HepG2 (cell line): Measurements from ENCODE around the gene POP7. TPM values are rescaled to one million over a fixed set of nuclear protein-coding genes. Genes with fewer than 3 reads are reported as not detected.

ENCODE experiments used
- ATAC-seq: fragments of 200-7000 bp; cut with Tn5 transposase; 3 replicates; pipeline ENCODE4 v1.9.1; 2020; ENCODE audit warnings: mild to moderate bottlenecking, moderate library complexity
- BruUV-seq: library from RNA; stranded (reverse); fragments of 400-500 nt; replicated peaks from 2 replicates; lab custom pipeline; 2021; lab: Mats Ljungman, UMichigan
- CTCF ChIA-PET: fragments of 300-600 bp; formaldehyde crosslinking; extraction: SDS; loops from one replicate; lab custom pipeline; 2021; ENCODE audit warnings: low total read pairs, inconsistent platforms, low intra/inter-chr PET ratio; lab: Yijun Ruan, JAX
- POLR2A ChIA-PET: fragments of 350-600 bp; sonication (Branson Sonifier 250); formaldehyde crosslinking; loops from one replicate; lab custom pipeline; 2020; ENCODE audit warnings: antibody characterized with exemption, inconsistent platforms; lab: Yijun Ruan, JAX
- DNase-seq: peaks from one replicate; pipeline ENCODE4 v3.0.0-alpha.2; 2015; ENCODE audit warnings: low spot score
- FAIRE-seq: peaks from 3 replicates; lab custom pipeline; 2011; peaks lifted over from hg19 to GRCh38; lab: Jason Lieb, UNC
- H2AFZ ChIP-seq: one replicate; pipeline ENCODE4 v1.6.1; 2011; ENCODE audit warnings: low read length, inconsistent platforms
- H3K27ac ChIP-seq: fragments of 300-600 bp; 3 replicates; pipeline ENCODE4 v1.8.0; 2011; ENCODE audit warnings: mixed run types, mild to moderate bottlenecking, mixed read lengths, low read length, inconsistent platforms; ENCODE audit not compliant: insufficient read depth; ENCODE audit errors: extremely low read length
- H3K27me3 ChIP-seq, 2 experiments: fragments of 200-600 bp in 1 of 2; 2 replicates in 1 of 2; 3 replicates in 1 of 2; pipeline versions ENCODE4 v1.6.0 to v1.8.0; 2011; ENCODE audit warnings: low read length in 2 of 2, mild to moderate bottlenecking in 2 of 2, moderate library complexity in 2 of 2, inconsistent platforms in 1 of 2; ENCODE audit not compliant: insufficient read depth in 2 of 2, control insufficient read depth in 1 of 2
- H3K36me3 ChIP-seq, 2 experiments: fragments of 200-600 bp in 1 of 2; replicated peaks in 1 of 2; 2 replicates in 1 of 2; 3 replicates in 1 of 2; pipeline versions ENCODE4 v1.5.1 to v1.8.0; 2011; ENCODE audit warnings: low read length in 2 of 2, inconsistent platforms in 1 of 2; ENCODE audit not compliant: insufficient read depth in 2 of 2, control insufficient read depth in 1 of 2
- H3K4me1 ChIP-seq: 2 replicates; pipeline ENCODE4 v1.5.1; 2012; ENCODE audit warnings: low read length, inconsistent platforms; ENCODE audit not compliant: insufficient read depth
- H3K4me2 ChIP-seq: 2 replicates; pipeline ENCODE4 v1.6.0; 2011; ENCODE audit warnings: low read depth, low read length, inconsistent platforms
- H3K4me3 ChIP-seq, 3 experiments: fragments of 200-600 bp in 1 of 3; sonication (generic), shearing (Covaris generic) in 1 of 3; replicated peaks in 1 of 3; 2 replicates each; pipeline ENCODE4 v1.5.1; 2011 to 2016; ENCODE audit warnings: low read length in 3 of 3, inconsistent platforms in 2 of 3, low read depth in 2 of 3, mild to moderate bottlenecking in 2 of 3, control low read depth in 1 of 3, mixed read lengths in 1 of 3; ENCODE audit not compliant: insufficient read depth in 1 of 3
- H3K79me2 ChIP-seq: one replicate; pipeline ENCODE4 v1.6.1; 2011; ENCODE audit warnings: low read length, inconsistent platforms; ENCODE audit not compliant: insufficient read depth
- H3K9ac ChIP-seq: 2 replicates; pipeline ENCODE4 v1.6.0; 2011; ENCODE audit warnings: mild to moderate bottlenecking, low read depth, low read length, inconsistent platforms; ENCODE audit not compliant: insufficient read depth
- H3K9me3 ChIP-seq: 2 replicates; pipeline ENCODE4 v1.5.1; 2012; ENCODE audit warnings: mild to moderate bottlenecking, low read length
- H4K20me1 ChIP-seq: 2 replicates; pipeline ENCODE4 v1.6.0; 2011; ENCODE audit warnings: inconsistent platforms, mild to moderate bottlenecking, low read length, moderate library complexity; ENCODE audit not compliant: insufficient read depth
- ATRX ChIP-seq: sonication (generic); formaldehyde crosslinking; IDR thresholded peaks from 2 replicates; pipeline ENCODE4 v1.4.0; 2020; ENCODE audit warnings: missing genetic modification reagents, borderline replicate concordance
- CBX5 ChIP-seq: sonication (generic); formaldehyde crosslinking; IDR thresholded peaks from 2 replicates; pipeline ENCODE4 v1.4.0; 2020; ENCODE audit warnings: missing genetic modification reagents, borderline replicate concordance
- KLF11 ChIP-seq: IDR thresholded peaks from 2 replicates; pipeline ENCODE4 v1.6.1; 2016; ENCODE audit warnings: missing compliant biosample characterization
- KMT2A ChIP-seq: sonication (generic); formaldehyde crosslinking; IDR thresholded peaks from 2 replicates; pipeline ENCODE4 v1.4.0; 2020; ENCODE audit warnings: missing genetic modification reagents
- MAFK ChIP-seq, 2 experiments: IDR thresholded peaks in 1 of 2; conservative IDR thresholded peaks in 1 of 2; 2 replicates each; pipeline ENCODE4 v1.6.1; 2011; ENCODE audit warnings: improper control_type of control experiment in 2 of 2, low read length in 2 of 2
- MIXL1 ChIP-seq: IDR thresholded peaks from 2 replicates; pipeline ENCODE4 v1.6.1; 2016
- NCOA1 ChIP-seq: sonication (generic); formaldehyde crosslinking; IDR thresholded peaks from 2 replicates; pipeline ENCODE4 v1.9.0; 2021; ENCODE audit warnings: missing genetic modification reagents
- RBFOX2 ChIP-seq: fragments of 200-400 bp; formaldehyde crosslinking; IDR thresholded peaks from 2 replicates; pipeline ENCODE4 v1.6.1; 2017; ENCODE audit warnings: low read depth, mild to moderate bottlenecking, low read length
- REPIN1 ChIP-seq: sonication (generic); formaldehyde crosslinking; IDR thresholded peaks from 2 replicates; pipeline ENCODE4 v1.8.0; 2022; ENCODE audit warnings: missing genetic modification reagents, low read depth, mild to moderate bottlenecking, borderline replicate concordance
- THYN1 ChIP-seq: sonication (generic); formaldehyde crosslinking; IDR thresholded peaks from 2 replicates; pipeline ENCODE4 v1.8.1; 2023; ENCODE audit warnings: low read depth, mild to moderate bottlenecking, moderate library complexity, missing genetic modification reagents, borderline replicate concordance
- ZFX ChIP-seq: sonication (generic); formaldehyde crosslinking; IDR thresholded peaks from 2 replicates; pipeline ENCODE4 v1.4.0; 2020; ENCODE audit warnings: mild to moderate bottlenecking, low read depth, missing genetic modification reagents, moderate library complexity
- ZNF143 ChIP-seq: sonication (generic); formaldehyde crosslinking; IDR thresholded peaks from 2 replicates; pipeline ENCODE4 v1.4.0; 2020; ENCODE audit warnings: missing genetic modification reagents
- ZNF547 ChIP-seq: sonication (generic); formaldehyde crosslinking; IDR thresholded peaks from 2 replicates; pipeline ENCODE4 v1.5.1; 2020; ENCODE audit warnings: mild to moderate bottlenecking, missing genetic modification reagents
- ZNF678 ChIP-seq: sonication (generic); formaldehyde crosslinking; IDR thresholded peaks from 2 replicates; pipeline ENCODE4 v1.4.0; 2020; ENCODE audit warnings: mild to moderate bottlenecking, missing genetic modification reagents
- WGBS: methylation state at CpG from one replicate; pipeline ENCODE4 v1.1.6; 2017; ENCODE audit warnings: low lambda C conversion rate; 5-methylcytosine and 5-hydroxymethylcytosine counted together
- in situ Hi-C: cut with HindIII; loops from 2 replicates; pipeline ENCODE4 v1.10.0; 2017; ENCODE audit warnings: low pct_unique_long_range_greater_than_20kb; ENCODE audit not compliant: extremely low pct_ligation_motif_present
- intact Hi-C: fragments of 100-400 bp; cut with micrococcal nuclease; formaldehyde crosslinking; loops from one replicate; pipeline ENCODE4 v1.10.0; 2022; ENCODE audit not compliant: unreplicated experiment
- polyA plus RNA-seq, 8 experiments: library from polyadenylated mRNA; depleted of rRNA in 3 of 8; stranded (reverse) in 7 of 8; unstranded in 1 of 8; fragments of >200 nt; fragmentation: Illumina TruSeq in 4 of 8; extraction: Trizol in 4 of 8; gene quantifications; 2 replicates each; pipeline versions ENCODE4 v1.2.1 to v1.2.3, GENCODE V29; 2011 to 2016; ENCODE audit warnings: low read depth in 4 of 8, missing spikeins in 1 of 8, mixed read lengths in 1 of 8; ENCODE audit not compliant: insufficient read depth in 1 of 8
- total RNA-seq, 5 experiments: library from RNA; depleted of rRNA; stranded (reverse); fragments of >200 nt; fragmentation: Illumina TruSeq; extraction: Trizol; gene quantifications; 2 replicates each; pipeline ENCODE4 v1.2.3, GENCODE V29; 2016; ENCODE audit warnings: low read depth in 1 of 5
- TF ChIP-seq, protein P1 (sequence below): sonication (generic); formaldehyde crosslinking; IDR thresholded peaks from 2 replicates; pipeline ENCODE4 v1.8.0; 2022; ENCODE audit warnings: mild to moderate bottlenecking, missing genetic modification reagents; ENCODE audit not compliant: insufficient replicate concordance
- TF ChIP-seq, protein P2 (sequence below): sonication (generic); formaldehyde crosslinking; IDR thresholded peaks from 2 replicates; pipeline ENCODE4 v1.4.0; 2020; ENCODE audit warnings: missing genetic modification reagents
- TF ChIP-seq, protein P3 (sequence below): sonication (generic); formaldehyde crosslinking; conservative IDR thresholded peaks from 2 replicates; pipeline ENCODE4 v1.8.0; 2022; ENCODE audit warnings: low read depth, missing genetic modification reagents

Gene POP7
- total and polyA plus RNA-seq, 2 of the 13 experiments (the other 11 are each of a cell fraction or from before 2014, with no cell fraction given) = 63.9 to 91.1 TPM

DNA sequence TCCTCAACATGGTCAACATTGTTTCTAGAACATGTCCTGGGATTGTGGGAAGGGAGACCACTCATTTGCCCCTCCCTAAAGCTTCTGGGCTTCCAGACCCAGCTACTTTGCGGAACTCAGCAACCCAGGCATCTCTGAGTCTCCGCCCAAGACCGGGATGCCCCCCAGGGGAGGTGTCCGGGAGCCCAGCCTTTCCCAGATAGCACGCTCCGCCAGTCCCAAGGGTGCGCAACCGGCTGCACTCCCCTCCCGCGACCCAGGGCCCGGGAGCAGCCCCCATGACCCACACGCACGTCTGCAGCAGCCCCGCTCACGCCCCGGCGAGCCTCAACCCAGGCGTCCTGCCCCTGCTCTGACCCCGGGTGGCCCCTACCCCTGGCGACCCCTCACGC lies 14.4 kb downstream of the POP7 start, which contains the start of gene EPO (continued):
- TF ChIP-seq MAFK (conservative IDR thresholded peaks at IDR 0.05 in 1 of 2, IDR thresholded peaks at IDR 0.05 in 1 of 2; ENCODE audit: low read length in 2 of 2) (no peak), ZNF678 (no peak), REPIN1 (CRISPR knock-in tag) (no peak), THYN1 (CRISPR knock-in tag) (no peak), ZNF143 (CRISPR knock-in tag) (no peak), ZFX (0 out of 2 replicates have a peak, but pooled peaks have one; percentile 4), KMT2A (CRISPR knock-in tag) (peak; percentile 10; the same call in 1 of the 2 replicates), NCOA1 (peak; percentile 52; the same call in 1 of the 2 replicates), RBFOX2 (peak; percentile 12; the same call in 1 of the 2 replicates)
- TF ChIP-seq, protein P1, sequence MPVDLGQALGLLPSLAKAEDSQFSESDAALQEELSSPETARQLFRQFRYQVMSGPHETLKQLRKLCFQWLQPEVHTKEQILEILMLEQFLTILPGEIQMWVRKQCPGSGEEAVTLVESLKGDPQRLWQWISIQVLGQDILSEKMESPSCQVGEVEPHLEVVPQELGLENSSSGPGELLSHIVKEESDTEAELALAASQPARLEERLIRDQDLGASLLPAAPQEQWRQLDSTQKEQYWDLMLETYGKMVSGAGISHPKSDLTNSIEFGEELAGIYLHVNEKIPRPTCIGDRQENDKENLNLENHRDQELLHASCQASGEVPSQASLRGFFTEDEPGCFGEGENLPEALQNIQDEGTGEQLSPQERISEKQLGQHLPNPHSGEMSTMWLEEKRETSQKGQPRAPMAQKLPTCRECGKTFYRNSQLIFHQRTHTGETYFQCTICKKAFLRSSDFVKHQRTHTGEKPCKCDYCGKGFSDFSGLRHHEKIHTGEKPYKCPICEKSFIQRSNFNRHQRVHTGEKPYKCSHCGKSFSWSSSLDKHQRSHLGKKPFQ (CRISPR knock-in tag) = peak; percentile 5

DNA sequence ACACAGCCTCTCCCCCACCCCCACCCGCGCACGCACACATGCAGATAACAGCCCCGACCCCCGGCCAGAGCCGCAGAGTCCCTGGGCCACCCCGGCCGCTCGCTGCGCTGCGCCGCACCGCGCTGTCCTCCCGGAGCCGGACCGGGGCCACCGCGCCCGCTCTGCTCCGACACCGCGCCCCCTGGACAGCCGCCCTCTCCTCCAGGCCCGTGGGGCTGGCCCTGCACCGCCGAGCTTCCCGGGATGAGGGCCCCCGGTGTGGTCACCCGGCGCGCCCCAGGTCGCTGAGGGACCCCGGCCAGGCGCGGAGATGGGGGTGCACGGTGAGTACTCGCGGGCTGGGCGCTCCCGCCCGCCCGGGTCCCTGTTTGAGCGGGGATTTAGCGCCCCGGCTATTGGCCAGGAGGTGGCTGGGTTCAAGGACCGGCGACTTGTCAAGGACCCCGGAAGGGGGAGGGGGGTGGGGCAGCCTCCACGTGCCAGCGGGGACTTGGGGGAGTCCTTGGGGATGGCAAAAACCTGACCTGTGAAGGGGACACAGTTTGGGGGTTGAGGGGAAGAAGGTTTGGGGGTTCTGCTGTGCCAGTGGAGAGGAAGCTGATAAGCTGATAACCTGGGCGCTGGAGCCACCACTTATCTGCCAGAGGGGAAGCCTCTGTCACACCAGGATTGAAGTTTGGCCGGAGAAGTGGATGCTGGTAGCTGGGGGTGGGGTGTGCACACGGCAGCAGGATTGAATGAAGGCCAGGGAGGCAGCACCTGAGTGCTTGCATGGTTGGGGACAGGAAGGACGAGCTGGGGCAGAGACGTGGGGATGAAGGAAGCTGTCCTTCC lies 15.0 kb downstream of the POP7 start:
- H3K27me3 ChIP-seq = no peaks in the 10 kb centered on the region; a peak in 1 of 5 replicates
- peak overlapping the region; percentile 72 for H3K27ac ChIP-seq
- intact Hi-C loops = no loop called here
- peak overlapping the region; percentile 79 to 84 (median 82) for H3K4me3 ChIP-seq
- no peaks in the 10 kb centered on the region for H3K9me3 ChIP-seq
- ChIA-PET CTCF (no interaction called here), POLR2A (interaction anchor here (0.6 to 5.9 kb wide), 3 partner anchors 14 to 587 kb away, joined by 3 to 59 read pairs (median 3); partner anchors contain the start of genes FBXO24, LRCH4 and POP7)
- 2% methylated on average over 11 of the region's 56 CpGs for WGBS
- no peaks in the 10 kb centered on the region for H4K20me1 ChIP-seq
- peaks cover 75% of the 10 kb centered on the region for H3K4me1 ChIP-seq
- BruUV-seq = no TSS peak
- no peaks in the 10 kb centered on the region for H3K36me3 ChIP-seq
- DNase-seq (peak; percentile 35), ATAC-seq (peak; percentile 79), FAIRE-seq (no peak)
- H3K4me2 ChIP-seq = peak overlapping the region; percentile 92
- peaks cover 9% of the 10 kb centered on the region for H3K79me2 ChIP-seq
- in situ Hi-C loops = no loop called here
- H2AFZ ChIP-seq = no peak overlapping the region
- H3K9ac ChIP-seq = peak overlapping the region; percentile 63
- TF ChIP-seq, protein P2, sequence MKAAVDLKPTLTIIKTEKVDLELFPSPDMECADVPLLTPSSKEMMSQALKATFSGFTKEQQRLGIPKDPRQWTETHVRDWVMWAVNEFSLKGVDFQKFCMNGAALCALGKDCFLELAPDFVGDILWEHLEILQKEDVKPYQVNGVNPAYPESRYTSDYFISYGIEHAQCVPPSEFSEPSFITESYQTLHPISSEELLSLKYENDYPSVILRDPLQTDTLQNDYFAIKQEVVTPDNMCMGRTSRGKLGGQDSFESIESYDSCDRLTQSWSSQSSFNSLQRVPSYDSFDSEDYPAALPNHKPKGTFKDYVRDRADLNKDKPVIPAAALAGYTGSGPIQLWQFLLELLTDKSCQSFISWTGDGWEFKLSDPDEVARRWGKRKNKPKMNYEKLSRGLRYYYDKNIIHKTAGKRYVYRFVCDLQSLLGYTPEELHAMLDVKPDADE (CRISPR knock-in tag) = no peak
- no peak for TF ChIP-seq ZNF678
- TF ChIP-seq, protein P3, sequence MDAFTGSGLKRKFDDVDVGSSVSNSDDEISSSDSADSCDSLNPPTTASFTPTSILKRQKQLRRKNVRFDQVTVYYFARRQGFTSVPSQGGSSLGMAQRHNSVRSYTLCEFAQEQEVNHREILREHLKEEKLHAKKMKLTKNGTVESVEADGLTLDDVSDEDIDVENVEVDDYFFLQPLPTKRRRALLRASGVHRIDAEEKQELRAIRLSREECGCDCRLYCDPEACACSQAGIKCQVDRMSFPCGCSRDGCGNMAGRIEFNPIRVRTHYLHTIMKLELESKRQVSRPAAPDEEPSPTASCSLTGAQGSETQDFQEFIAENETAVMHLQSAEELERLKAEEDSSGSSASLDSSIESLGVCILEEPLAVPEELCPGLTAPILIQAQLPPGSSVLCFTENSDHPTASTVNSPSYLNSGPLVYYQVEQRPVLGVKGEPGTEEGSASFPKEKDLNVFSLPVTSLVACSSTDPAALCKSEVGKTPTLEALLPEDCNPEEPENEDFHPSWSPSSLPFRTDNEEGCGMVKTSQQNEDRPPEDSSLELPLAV (CRISPR knock-in tag) = no peak
- no peak for TF ChIP-seq KLF11 (CRISPR knock-in tag)
- no peak for TF ChIP-seq ZNF547 (CRISPR knock-in tag)
- no peak for TF ChIP-seq MIXL1
- TF ChIP-seq CBX5 (CRISPR knock-in tag) = no peak
- TF ChIP-seq ATRX (CRISPR knock-in tag) = no peak
- TF ChIP-seq ZNF143 (CRISPR knock-in tag) = peak; percentile 44; the same call in 1 of the 2 replicates
